Occipital lobe (tissue), 2 donors: Measurements from ENCODE around the gene ADAMTS3. TPM values are rescaled to one million over a fixed set of nuclear protein-coding genes. Genes with fewer than 3 reads are reported as not detected.
"Not testable (repeated sequence)": the region's sequence is repeated elsewhere in the genome, so short reads cannot be mapped to it uniquely, and the experiment has no call there.

Source experiments
- DNase-seq: peaks from one replicate; lab custom pipeline; 2025; lab: John Stamatoyannopoulos, UW
- total RNA-seq: library from RNA; depleted of rRNA; stranded (reverse); fragments of >200 nt; gene quantifications from one replicate; pipeline ENCODE4 v1.2.3, GENCODE V29; 2014

Gene ADAMTS3
- total RNA-seq, 1 donor from 2014 or later: 21.5 TPM

- DNase-seq: no peak
Measured at GRCh38 chr4:72473434-72473900, 95.6 kb downstream of the ADAMTS3 start.

GRCh38 chr4:72471816-72472215 lies 97.2 kb downstream of the ADAMTS3 start:
- DNase-seq: no peak

GRCh38 chr4:72468904-72469502 lies 100.0 kb downstream of the ADAMTS3 start:
- DNase-seq: no peak

GRCh38 chr4:72467633-72468032 lies 101.4 kb downstream of the ADAMTS3 start:
- no peak for DNase-seq

- DNase-seq: no peak
Measured at GRCh38 chr4:72463724-72464123, 105.3 kb downstream of the ADAMTS3 start.

- DNase-seq: no peak
Measured at GRCh38 chr4:72457158-72457557, 111.9 kb downstream of the ADAMTS3 start.

- no peak for DNase-seq
Measured at GRCh38 chr4:72451349-72451748, 117.7 kb downstream of the ADAMTS3 start.

GRCh38 chr4:72449705-72450104 lies 119.3 kb downstream of the ADAMTS3 start:
- DNase-seq: no peak

- DNase-seq: no peak
Measured at GRCh38 chr4:72448231-72448630, 120.8 kb downstream of the ADAMTS3 start.

GRCh38 chr4:72446353-72447055 lies 122.5 kb downstream of the ADAMTS3 start:
- DNase-seq: no peak

- no peak for DNase-seq
Measured at GRCh38 chr4:72444092-72444491, 124.9 kb downstream of the ADAMTS3 start.

- no peak for DNase-seq
Measured at GRCh38 chr4:72442715-72443114, 126.3 kb downstream of the ADAMTS3 start.

GRCh38 chr4:72442147-72442546 lies 126.9 kb downstream of the ADAMTS3 start:
- no peak for DNase-seq

- DNase-seq: no peak
Measured at GRCh38 chr4:72440386-72440785, 128.6 kb downstream of the ADAMTS3 start.

- DNase-seq: no peak
Measured at GRCh38 chr4:72432975-72433374, 136.0 kb downstream of the ADAMTS3 start.

- no peak for DNase-seq
Measured at GRCh38 chr4:72432282-72432681, 136.7 kb downstream of the ADAMTS3 start.

GRCh38 chr4:72430988-72431387 lies 138.0 kb downstream of the ADAMTS3 start:
- no peak for DNase-seq

GRCh38 chr4:72430050-72430449 lies 139.0 kb downstream of the ADAMTS3 start:
- DNase-seq: no peak

GRCh38 chr4:72429397-72429889 lies 139.6 kb downstream of the ADAMTS3 start:
- DNase-seq: no peak

- DNase-seq: no peak
Measured at GRCh38 chr4:72427057-72427456, 142.0 kb downstream of the ADAMTS3 start.

GRCh38 chr4:72425908-72426307 lies 143.1 kb downstream of the ADAMTS3 start:
- DNase-seq: not testable (repeated sequence)

GRCh38 chr4:72424006-72424405 lies 145.0 kb downstream of the ADAMTS3 start:
- DNase-seq: no peak

- no peak for DNase-seq
Measured at GRCh38 chr4:72422416-72422815, 146.6 kb downstream of the ADAMTS3 start.
